Measurements from ENCODE around the gene MYOD1.

GRCh38 chr11:17746096-17746495, 26.7 kb downstream of the MYOD1 start:
- TF ChIP-seq GATA3 (IDR thresholded peaks at IDR 0.05; ENCODE audit: low read depth, low read length), result no peak
- TF ChIP-seq GATA2 (IDR thresholded peaks at IDR 0.05; ENCODE audit: low read depth, low read length), result no peak
